Endothelial cell of umbilical vein (primary cell): ENCODE measurements around the gene AMELX. TPM values are rescaled to one million over a fixed set of nuclear protein-coding genes. Genes with fewer than 3 reads are reported as not detected.

ENCODE experiments used
- BruUV-seq: library from RNA; stranded (reverse); fragments of 400-500 nt; replicated peaks from 2 replicates; lab custom pipeline; 2021; lab: Mats Ljungman, UMichigan
- CTCF ChIA-PET: fragments of 300-600, 350-600 bp; sonication (Branson Sonifier 250); formaldehyde crosslinking; loops from one replicate; lab custom pipeline; 2021; ENCODE audit warnings: antibody characterized with exemption, inconsistent platforms; lab: Charles Lee
- POLR2A ChIA-PET: fragments of 300-600, 350-600 bp; sonication (Branson Sonifier 250); formaldehyde crosslinking; loops from one replicate; lab custom pipeline; 2021; ENCODE audit warnings: antibody characterized with exemption, inconsistent platforms; lab: Charles Lee
- DNase-seq: peaks from one replicate; pipeline ENCODE4 v3.0.0-alpha.2; 2011; ENCODE audit warnings: low read depth, low spot score
- FAIRE-seq: peaks from 2 replicates; lab custom pipeline; 2011; peaks lifted over from hg19 to GRCh38; lab: Jason Lieb, UNC
- H2AFZ ChIP-seq: 2 replicates; pipeline ENCODE4 v1.6.0; 2012; ENCODE audit warnings: low read depth, low read length, control low read depth, inconsistent platforms
- H3K27ac ChIP-seq: 2 replicates; pipeline ENCODE4 v1.5.1; 2011; ENCODE audit warnings: low read depth, mild to moderate bottlenecking, control low read depth, low read length, moderate library complexity; ENCODE audit not compliant: insufficient read depth
- H3K27me3 ChIP-seq, 2 experiments: 2 replicates each; pipeline versions ENCODE4 v1.6.0 to v1.6.1; 2011; ENCODE audit warnings: low read length in 2 of 2, mixed read lengths in 1 of 2; ENCODE audit not compliant: control insufficient read depth in 2 of 2, insufficient read depth in 2 of 2
- H3K36me3 ChIP-seq, 2 experiments: 2 replicates in 1 of 2; 3 replicates in 1 of 2; pipeline ENCODE4 v1.5.1; 2011; ENCODE audit warnings: low read length in 2 of 2, mild to moderate bottlenecking in 1 of 2, moderate library complexity in 1 of 2; ENCODE audit not compliant: control insufficient read depth in 2 of 2, insufficient read depth in 2 of 2; ENCODE audit errors: extremely low read depth in 1 of 2
- H3K4me1 ChIP-seq: 3 replicates; pipeline ENCODE4 v1.5.1; 2011; ENCODE audit warnings: mild to moderate bottlenecking, low read length; ENCODE audit not compliant: control insufficient read depth, insufficient read depth; ENCODE audit errors: extremely low read depth
- H3K4me2 ChIP-seq: 2 replicates; pipeline ENCODE4 v1.6.1; 2011; ENCODE audit warnings: low read length, control low read depth, mixed read lengths; ENCODE audit not compliant: insufficient read depth
- H3K4me3 ChIP-seq, 3 experiments: fragments of 200-600 bp in 1 of 3; sonication (generic), shearing (Covaris generic) in 1 of 3; replicated peaks in 1 of 3; 2 replicates each; pipeline ENCODE4 v1.5.1; 2011 to 2016; ENCODE audit warnings: control low read depth in 3 of 3, low read length in 3 of 3, mild to moderate bottlenecking in 2 of 3, inconsistent platforms in 1 of 3, low read depth in 1 of 3, moderate library complexity in 1 of 3; ENCODE audit not compliant: insufficient read depth in 1 of 3
- H3K79me2 ChIP-seq: 2 replicates; pipeline ENCODE4 v1.6.0; 2012; ENCODE audit warnings: low read length, inconsistent platforms; ENCODE audit not compliant: control insufficient read depth, insufficient read depth
- H3K9ac ChIP-seq: replicated peaks from 2 replicates; pipeline ENCODE3; 2011; ENCODE audit warnings: low read length, control low read depth; ENCODE audit not compliant: insufficient read depth; ENCODE audit errors: extremely low read depth
- H3K9me1 ChIP-seq: replicated peaks from 3 replicates; pipeline ENCODE4 v1.6.0; 2011; ENCODE audit warnings: mild to moderate bottlenecking, low read length; ENCODE audit not compliant: control insufficient read depth, insufficient read depth; ENCODE audit errors: extremely low read depth
- H3K9me3 ChIP-seq: replicated peaks from 2 replicates; pipeline ENCODE4 v1.5.1; 2012; ENCODE audit warnings: low read length, inconsistent platforms; ENCODE audit not compliant: control insufficient read depth, insufficient read depth
- H4K20me1 ChIP-seq: replicated peaks from 2 replicates; pipeline ENCODE3; 2011; ENCODE audit warnings: mild to moderate bottlenecking, low read length; ENCODE audit not compliant: control insufficient read depth, insufficient read depth; ENCODE audit errors: extremely low read depth
- CTCF ChIP-seq, 2 donors: IDR thresholded peaks; 1 replicate in 1 of 2; 2 replicates in 1 of 2; pipeline ENCODE4 v1.5.1; 2011; ENCODE audit warnings: low read length in 2 of 2, mild to moderate bottlenecking in 2 of 2, moderate library complexity in 2 of 2, control low read depth in 1 of 2, inconsistent platforms in 1 of 2, low read depth in 1 of 2; ENCODE audit not compliant: insufficient read depth in 1 of 2; ENCODE audit errors: extremely low read depth in 1 of 2
- EZH2 ChIP-seq: IDR thresholded peaks from 2 replicates; pipeline ENCODE4 v1.6.1; 2012; ENCODE audit warnings: borderline replicate concordance, low read depth, mild to moderate bottlenecking, moderate library complexity, low read length, inconsistent platforms; ENCODE audit not compliant: severe bottlenecking
- JUN ChIP-seq: IDR thresholded peaks from 2 replicates; pipeline ENCODE4 v1.6.1; 2011; ENCODE audit warnings: borderline replicate concordance, low read depth; ENCODE audit not compliant: insufficient read length, insufficient read depth
- MAX ChIP-seq: IDR thresholded peaks from 2 replicates; pipeline ENCODE4 v1.6.1; 2011; ENCODE audit not compliant: insufficient read depth, insufficient read length
- MYC ChIP-seq: IDR thresholded peaks from one replicate; pipeline ENCODE4 v1.6.1; 2011; ENCODE audit warnings: mild to moderate bottlenecking, low read depth, low read length
- POLR2A ChIP-seq: IDR thresholded peaks from 2 replicates; pipeline ENCODE4 v1.6.1; 2012; ENCODE audit warnings: low read depth, mild to moderate bottlenecking, control low read depth, low read length
- dilution Hi-C: fragments of 300-500 bp; cut with MboI; formaldehyde crosslinking; loops from one replicate; pipeline ENCODE4 v1.15.0; 2019; ENCODE audit warnings: low sequenced_read_pairs; ENCODE audit not compliant: extremely low pct_ligation_motif_present
- intact Hi-C: fragments of 100-400 bp; cut with micrococcal nuclease; formaldehyde crosslinking; loops from one replicate; pipeline ENCODE4 v1.10.0; 2022
- polyA plus RNA-seq, 4 experiments: library from polyadenylated mRNA; depleted of rRNA in 3 of 4; stranded (reverse) in 3 of 4; unstranded in 1 of 4; fragments of >200 nt; gene quantifications; 2 replicates each; pipeline versions ENCODE4 v1.2.1 to v1.2.3, GENCODE V29; 2011 to 2012; ENCODE audit warnings: missing spikeins in 1 of 4
- total RNA-seq: library from RNA; stranded (reverse); gene quantifications from 2 replicates; pipeline ENCODE4 v1.2.3, GENCODE V29; 2021

Gene AMELX
- total and polyA plus RNA-seq, 2 donors (not counting 3 experiments of a cell fraction or from before 2014, with no cell fraction given): not detected

- Histone ChIP-seq H3K79me2 (no peaks in the 10 kb centered on the region), H3K4me2 (no peak overlapping the region), H3K4me1 (no peaks in the 10 kb centered on the region), H2AFZ (no peak overlapping the region), H3K36me3 (no peaks in the 10 kb centered on the region), H4K20me1 (no peaks in the 10 kb centered on the region), H3K9me3 (no peaks in the 10 kb centered on the region), H3K27me3 (no peaks in the 10 kb centered on the region), H3K4me3 (no peak overlapping the region), H3K27ac (no peak overlapping the region), H3K9me1 (no peaks in the 10 kb centered on the region), H3K9ac (no peak overlapping the region)
- DNase-seq (no peak), FAIRE-seq (no peak)
- no TSS peak for BruUV-seq
- POLR2A ChIA-PET: no interaction called here
- no peak for TF ChIP-seq POLR2A
- TF ChIP-seq MAX: no peak
- TF ChIP-seq EZH2: no peak
- no peak for TF ChIP-seq JUN
- intact Hi-C loops: no loop called here
- CTCF ChIA-PET: no interaction called here
- dilution Hi-C loops: no loop called here
Measured at GRCh38 chrX:11269996-11270395, 23.2 kb upstream of the AMELX start.

GRCh38 chrX:11272290-11272689 lies 20.9 kb upstream of the AMELX start:
- Histone ChIP-seq H4K20me1 (no peaks in the 10 kb centered on the region), H3K27me3 (no peaks in the 10 kb centered on the region), H3K36me3 (no peaks in the 10 kb centered on the region), H3K27ac (no peak overlapping the region), H3K9me1 (no peaks in the 10 kb centered on the region), H3K9me3 (no peaks in the 10 kb centered on the region), H3K4me3 (no peak overlapping the region), H3K4me2 (no peak overlapping the region), H3K4me1 (no peaks in the 10 kb centered on the region), H3K79me2 (no peaks in the 10 kb centered on the region), H2AFZ (no peak overlapping the region), H3K9ac (no peak overlapping the region)
- ChIA-PET CTCF (no interaction called here), POLR2A (no interaction called here)
- intact Hi-C loops (no loop called here), dilution Hi-C loops (no loop called here)
- FAIRE-seq (no peak), DNase-seq (no peak)
- BruUV-seq: no TSS peak
- TF ChIP-seq CTCF (IDR thresholded peaks at IDR 0.05; ENCODE audit: extremely low read depth in 1 of 2, insufficient read depth in 1 of 2, low read depth in 1 of 2, low read length in 2 of 2): no peak
- no peak for TF ChIP-seq MYC
- no peak for TF ChIP-seq MAX
